HepG2 (cell line): ENCODE data around the gene PPP1R3F. TPM values are rescaled to one million over a fixed set of nuclear protein-coding genes. Genes with fewer than 3 reads are reported as not detected.

Experiments used
- ATAC-seq: fragments of 200-7000 bp; cut with Tn5 transposase; 3 replicates; pipeline ENCODE4 v1.9.1; 2020; ENCODE audit warnings: mild to moderate bottlenecking, moderate library complexity
- BruUV-seq: library from RNA; stranded (reverse); fragments of 400-500 nt; replicated peaks from 2 replicates; lab custom pipeline; 2021; lab: Mats Ljungman, UMichigan
- CTCF ChIA-PET: fragments of 300-600 bp; formaldehyde crosslinking; extraction: SDS; loops from one replicate; lab custom pipeline; 2021; ENCODE audit warnings: low total read pairs, inconsistent platforms, low intra/inter-chr PET ratio; lab: Yijun Ruan, JAX
- POLR2A ChIA-PET: fragments of 350-600 bp; sonication (Branson Sonifier 250); formaldehyde crosslinking; loops from one replicate; lab custom pipeline; 2020; ENCODE audit warnings: antibody characterized with exemption, inconsistent platforms; lab: Yijun Ruan, JAX
- DNase-seq: peaks from one replicate; pipeline ENCODE4 v3.0.0-alpha.2; 2015; ENCODE audit warnings: low spot score
- FAIRE-seq: peaks from 3 replicates; lab custom pipeline; 2011; peaks lifted over from hg19 to GRCh38; lab: Jason Lieb, UNC
- H2AFZ ChIP-seq: one replicate; pipeline ENCODE4 v1.6.1; 2011; ENCODE audit warnings: low read length, inconsistent platforms
- H3K27ac ChIP-seq: fragments of 300-600 bp; 3 replicates; pipeline ENCODE4 v1.8.0; 2011; ENCODE audit warnings: mixed run types, mild to moderate bottlenecking, mixed read lengths, low read length, inconsistent platforms; ENCODE audit not compliant: insufficient read depth; ENCODE audit errors: extremely low read length
- H3K27me3 ChIP-seq, 2 experiments: fragments of 200-600 bp in 1 of 2; 2 replicates in 1 of 2; 3 replicates in 1 of 2; pipeline versions ENCODE4 v1.6.0 to v1.8.0; 2011; ENCODE audit warnings: low read length in 2 of 2, mild to moderate bottlenecking in 2 of 2, moderate library complexity in 2 of 2, inconsistent platforms in 1 of 2; ENCODE audit not compliant: insufficient read depth in 2 of 2, control insufficient read depth in 1 of 2
- H3K36me3 ChIP-seq, 2 experiments: fragments of 200-600 bp in 1 of 2; replicated peaks in 1 of 2; 2 replicates in 1 of 2; 3 replicates in 1 of 2; pipeline versions ENCODE4 v1.5.1 to v1.8.0; 2011; ENCODE audit warnings: low read length in 2 of 2, inconsistent platforms in 1 of 2; ENCODE audit not compliant: insufficient read depth in 2 of 2, control insufficient read depth in 1 of 2
- H3K4me1 ChIP-seq: 2 replicates; pipeline ENCODE4 v1.5.1; 2012; ENCODE audit warnings: low read length, inconsistent platforms; ENCODE audit not compliant: insufficient read depth
- H3K4me2 ChIP-seq: 2 replicates; pipeline ENCODE4 v1.6.0; 2011; ENCODE audit warnings: low read depth, low read length, inconsistent platforms
- H3K4me3 ChIP-seq, 3 experiments: fragments of 200-600 bp in 1 of 3; sonication (generic), shearing (Covaris generic) in 1 of 3; replicated peaks in 1 of 3; 2 replicates each; pipeline ENCODE4 v1.5.1; 2011 to 2016; ENCODE audit warnings: low read length in 3 of 3, inconsistent platforms in 2 of 3, low read depth in 2 of 3, mild to moderate bottlenecking in 2 of 3, control low read depth in 1 of 3, mixed read lengths in 1 of 3; ENCODE audit not compliant: insufficient read depth in 1 of 3
- H3K79me2 ChIP-seq: one replicate; pipeline ENCODE4 v1.6.1; 2011; ENCODE audit warnings: low read length, inconsistent platforms; ENCODE audit not compliant: insufficient read depth
- H3K9ac ChIP-seq: 2 replicates; pipeline ENCODE4 v1.6.0; 2011; ENCODE audit warnings: mild to moderate bottlenecking, low read depth, low read length, inconsistent platforms; ENCODE audit not compliant: insufficient read depth
- H3K9me3 ChIP-seq: 2 replicates; pipeline ENCODE4 v1.5.1; 2012; ENCODE audit warnings: mild to moderate bottlenecking, low read length
- H4K20me1 ChIP-seq: 2 replicates; pipeline ENCODE4 v1.6.0; 2011; ENCODE audit warnings: inconsistent platforms, mild to moderate bottlenecking, low read length, moderate library complexity; ENCODE audit not compliant: insufficient read depth
- AGO1 ChIP-seq: fragments of 200-400 bp; formaldehyde crosslinking; IDR thresholded peaks from 2 replicates; pipeline ENCODE4 v1.6.1; 2017; ENCODE audit warnings: mild to moderate bottlenecking, low read depth, low read length, moderate library complexity; ENCODE audit not compliant: poor library complexity, severe bottlenecking
- ATF5 ChIP-seq: sonication (generic); formaldehyde crosslinking; IDR thresholded peaks from 2 replicates; pipeline ENCODE4 v1.4.0; 2020; ENCODE audit warnings: mild to moderate bottlenecking, low read depth, missing genetic modification reagents
- IRF9 ChIP-seq: sonication (generic); formaldehyde crosslinking; IDR thresholded peaks from 2 replicates; pipeline ENCODE4 v1.8.0; 2022; ENCODE audit warnings: missing genetic modification reagents, mild to moderate bottlenecking, borderline replicate concordance
- KLF11 ChIP-seq: IDR thresholded peaks from 2 replicates; pipeline ENCODE4 v1.6.1; 2016; ENCODE audit warnings: missing compliant biosample characterization
- KMT2B ChIP-seq: IDR thresholded peaks from 2 replicates; pipeline ENCODE4 v1.6.1; 2016; ENCODE audit warnings: missing genetic modification reagents, missing compliant biosample characterization
- MATR3 ChIP-seq: sonication (generic); formaldehyde crosslinking; IDR thresholded peaks from 2 replicates; pipeline ENCODE4 v1.4.0; 2020; ENCODE audit warnings: missing genetic modification reagents
- MYNN ChIP-seq: sonication (generic); formaldehyde crosslinking; IDR thresholded peaks from 2 replicates; pipeline ENCODE4 v1.4.0; 2020; ENCODE audit warnings: mild to moderate bottlenecking, low read depth, missing genetic modification reagents
- NBN ChIP-seq: fragments of 450-650 bp; conservative IDR thresholded peaks from 2 replicates; pipeline ENCODE4 v1.6.1; 2017
- SKIL ChIP-seq: sonication (generic); formaldehyde crosslinking; IDR thresholded peaks from 2 replicates; pipeline ENCODE4 v1.8.0; 2022; ENCODE audit warnings: missing genetic modification reagents, mild to moderate bottlenecking, moderate library complexity, borderline replicate concordance
- ZNF207 ChIP-seq: fragments of 450-650 bp; IDR thresholded peaks from 2 replicates; pipeline ENCODE4 v1.6.1; 2016; ENCODE audit warnings: antibody characterized with exemption, borderline replicate concordance
- WGBS: methylation state at CpG from one replicate; pipeline ENCODE4 v1.1.6; 2017; ENCODE audit warnings: low lambda C conversion rate; 5-methylcytosine and 5-hydroxymethylcytosine counted together
- in situ Hi-C: cut with HindIII; loops from 2 replicates; pipeline ENCODE4 v1.10.0; 2017; ENCODE audit warnings: low pct_unique_long_range_greater_than_20kb; ENCODE audit not compliant: extremely low pct_ligation_motif_present
- intact Hi-C: fragments of 100-400 bp; cut with micrococcal nuclease; formaldehyde crosslinking; loops from one replicate; pipeline ENCODE4 v1.10.0; 2022; ENCODE audit not compliant: unreplicated experiment
- polyA plus RNA-seq, 8 experiments: library from polyadenylated mRNA; depleted of rRNA in 3 of 8; stranded (reverse) in 7 of 8; unstranded in 1 of 8; fragments of >200 nt; fragmentation: Illumina TruSeq in 4 of 8; extraction: Trizol in 4 of 8; gene quantifications; 2 replicates each; pipeline versions ENCODE4 v1.2.1 to v1.2.3, GENCODE V29; 2011 to 2016; ENCODE audit warnings: low read depth in 4 of 8, missing spikeins in 1 of 8, mixed read lengths in 1 of 8; ENCODE audit not compliant: insufficient read depth in 1 of 8
- total RNA-seq, 5 experiments: library from RNA; depleted of rRNA; stranded (reverse); fragments of >200 nt; fragmentation: Illumina TruSeq; extraction: Trizol; gene quantifications; 2 replicates each; pipeline ENCODE4 v1.2.3, GENCODE V29; 2016; ENCODE audit warnings: low read depth in 1 of 5

The PPP1R3F gene
- total and polyA plus RNA-seq, 2 of the 13 experiments (the other 11 are each of a cell fraction or from before 2014, with no cell fraction given) = 0.82 to 0.84 TPM

GRCh38 chrX:49227726-49228125 lies 41.9 kb upstream of the PPP1R3F start:
- Histone ChIP-seq H3K79me2 (no peaks in the 10 kb centered on the region), H4K20me1 (no peaks in the 10 kb centered on the region), H3K27me3 (0 out of 5 replicates have a peak, but pooled peaks cover 0 to 1% of the 10 kb centered on the region in 2 experiments), H3K4me1 (no peaks in the 10 kb centered on the region), H3K9ac (no peak overlapping the region), H3K27ac (no peak overlapping the region), H3K36me3 (no peaks in the 10 kb centered on the region), H3K9me3 (no peaks in the 10 kb centered on the region), H2AFZ (no peak overlapping the region), H3K4me2 (no peak overlapping the region), H3K4me3 (no peak overlapping the region)
- ChIA-PET POLR2A (interaction anchor here (1.2 kb wide), 1 partner anchor 37 kb away, joined by 3 read pairs; no protein-coding TSS in a partner anchor), CTCF (no interaction called here)
- no peak for ATAC-seq
- intact Hi-C loops (no loop called here), in situ Hi-C loops (no loop called here)
- no peak for DNase-seq
- no peak for FAIRE-seq
- TF ChIP-seq MATR3 (CRISPR knock-in tag) = no peak
- TF ChIP-seq AGO1 = no peak
- TF ChIP-seq ATF5 (CRISPR knock-in tag) = no peak
- TF ChIP-seq ZNF207 = no peak
- no peak for TF ChIP-seq SKIL (CRISPR knock-in tag)
- TF ChIP-seq NBN = no peak
- no peak for TF ChIP-seq MYNN
- no peak for TF ChIP-seq IRF9 (CRISPR knock-in tag)
- TF ChIP-seq KLF11 = no peak
- TF ChIP-seq KMT2B = no peak
- BruUV-seq = no TSS peak
- WGBS = 12% methylated on average over 2 of the region's 2 CpGs
